SK-N-SH treated with all-trans-retinoic acid at 6 μM for 48 hours (cell line): ENCODE measurements around the gene SPRED1.

Experiments used
- PATZ1 ChIP-seq: fragments of 250-450 bp; sonication (Bioruptor Pico); IDR thresholded peaks from 2 replicates; pipeline ENCODE4 v1.8.0; 2020; ENCODE audit warnings: mild to moderate bottlenecking, moderate library complexity, borderline replicate concordance
- ZC3H10 ChIP-seq: fragments of 250-450 bp; sonication (Bioruptor Pico); IDR thresholded peaks from 2 replicates; pipeline ENCODE4 v1.5.1; 2021; ENCODE audit warnings: mild to moderate bottlenecking, moderate library complexity

DNA sequence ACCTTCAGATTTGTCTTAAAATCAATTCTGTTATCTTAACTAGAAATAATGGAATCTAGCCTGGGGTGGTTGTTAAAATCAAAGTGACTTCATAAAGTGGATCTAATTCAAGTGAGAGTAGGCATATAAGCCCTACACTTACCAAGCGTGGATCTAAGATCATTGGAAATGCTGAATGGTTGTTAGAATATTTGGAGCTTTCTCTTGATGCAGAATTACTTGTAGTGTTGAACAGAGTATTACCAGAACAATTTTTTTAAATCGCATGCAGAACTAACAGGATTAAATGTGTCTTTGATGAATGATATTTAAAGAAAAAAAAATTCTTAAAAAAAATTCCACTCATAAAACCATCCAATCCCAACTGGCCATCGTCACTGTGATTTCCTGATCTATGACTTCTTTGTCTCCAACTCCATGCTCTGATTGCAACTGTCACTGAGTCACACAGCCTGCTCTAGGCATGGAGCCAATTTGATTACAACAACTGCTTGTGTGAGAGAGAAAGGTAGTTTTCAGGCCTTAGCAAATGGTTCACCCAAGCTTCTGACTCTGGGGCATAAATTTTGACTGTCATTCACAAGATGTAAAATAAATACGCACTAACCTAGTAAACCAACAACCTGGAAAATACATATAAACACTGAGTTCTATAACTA, 25.9 kb upstream of the SPRED1 start:
- TF ChIP-seq PATZ1 (CRISPR knock-in tag) (no peak), ZC3H10 (CRISPR knock-in tag) (no peak)
